OCI-LY1 (cell line): ENCODE measurements around the gene SPSB1.

Experiments
- CTCF ChIP-seq: fragments of 200-600 bp; sonication (generic), shearing (Covaris generic); IDR thresholded peaks from 2 replicates; pipeline ENCODE4 v1.5.1; 2017; ENCODE audit warnings: mild to moderate bottlenecking, antibody characterized with exemption, low read length, moderate library complexity, mixed read lengths
- EZH2 ChIP-seq: fragments of 200-600 bp; sonication (generic), shearing (Covaris generic); IDR thresholded peaks from 2 replicates; pipeline ENCODE4 v1.8.0; 2017; ENCODE audit warnings: borderline replicate concordance, mixed run types, mild to moderate bottlenecking, antibody characterized with exemption, low read length, moderate library complexity, mixed read lengths

GRCh38 chr1:9314111-9314510 lies 21.4 kb downstream of the SPSB1 start:
- TF ChIP-seq CTCF (no peak), EZH2 (no peak)
